WERI-Rb-1 (cell line): ENCODE data around the gene CLBA1.

Experiments
- DNase-seq: peaks from one replicate; pipeline ENCODE4 v3.0.0-alpha.2; 2020
- H3K27ac ChIP-seq: fragments of 250-450 bp; sonication (Bioruptor Pico); 2 replicates; pipeline ENCODE4 v1.5.1; 2020; ENCODE audit warnings: mild to moderate bottlenecking, moderate library complexity
- H3K27me3 ChIP-seq: fragments of 250-450 bp; sonication (Bioruptor Pico); 2 replicates; pipeline ENCODE4 v1.5.1; 2021; ENCODE audit warnings: mild to moderate bottlenecking, low read depth, moderate library complexity; ENCODE audit not compliant: insufficient read depth, severe bottlenecking
- H3K36me3 ChIP-seq: fragments of 250-450 bp; sonication (Bioruptor Pico); 2 replicates; pipeline ENCODE4 v1.5.1; 2020; ENCODE audit warnings: mild to moderate bottlenecking, moderate library complexity
- H3K4me3 ChIP-seq: 2 replicates; pipeline ENCODE4 v1.5.1; 2011; ENCODE audit warnings: low read depth, mild to moderate bottlenecking, control low read depth, low read length
- H3K9me3 ChIP-seq: fragments of 250-450 bp; sonication (Bioruptor Pico); 2 replicates; pipeline ENCODE4 v1.5.1; 2021; ENCODE audit warnings: mild to moderate bottlenecking, moderate library complexity; ENCODE audit not compliant: severe bottlenecking
- CTCF ChIP-seq: IDR thresholded peaks from 2 replicates; pipeline ENCODE4 v1.5.1; 2011; ENCODE audit warnings: low read depth, mild to moderate bottlenecking, control low read depth, inconsistent platforms, low read length

The CLBA1 gene

GRCh38 chr14:104973385-104974145 lies 12.0 kb upstream of the CLBA1 start:
- no peak overlapping the region for H3K27ac ChIP-seq
- peak; percentile 10 for DNase-seq

GRCh38 chr14:104974146-104974541 lies 11.4 kb upstream of the CLBA1 start:
- Histone ChIP-seq H3K4me3 (no peak overlapping the region), H3K27ac (no peak overlapping the region)
- no peak for TF ChIP-seq CTCF

More at GRCh38 chr14:104973385-104974145, 12.0 kb upstream of the CLBA1 start:
- Histone ChIP-seq H3K9me3 (no peaks in the 10 kb centered on the region), H3K4me3 (no peak overlapping the region), H3K27me3 (no peaks in the 10 kb centered on the region), H3K36me3 (no peaks in the 10 kb centered on the region)
- TF ChIP-seq CTCF: no peak

GRCh38 chr14:104974665-104975390 lies 10.8 kb upstream of the CLBA1 start:
- no peak for TF ChIP-seq CTCF
- Histone ChIP-seq H3K27me3 (no peaks in the 10 kb centered on the region), H3K4me3 (no peak overlapping the region), H3K9me3 (no peaks in the 10 kb centered on the region), H3K36me3 (no peaks in the 10 kb centered on the region), H3K27ac (no peak overlapping the region)
- no peak for DNase-seq

More at GRCh38 chr14:104974146-104974541, 11.4 kb upstream of the CLBA1 start:
- no peaks in the 10 kb centered on the region for H3K9me3 ChIP-seq
- no peaks in the 10 kb centered on the region for H3K36me3 ChIP-seq
- H3K27me3 ChIP-seq: no peaks in the 10 kb centered on the region
- peak; percentile 35 for DNase-seq

GRCh38 chr14:104975481-104976197 lies 9.9 kb upstream of the CLBA1 start:
- no peaks in the 10 kb centered on the region for H3K9me3 ChIP-seq
- no peak overlapping the region for H3K4me3 ChIP-seq
- H3K36me3 ChIP-seq: no peaks in the 10 kb centered on the region
- no peak overlapping the region for H3K27ac ChIP-seq
- peak; percentile 72 for TF ChIP-seq CTCF
- H3K27me3 ChIP-seq: no peaks in the 10 kb centered on the region
- peak; percentile 46 for DNase-seq

- peak; percentile 97 for TF ChIP-seq CTCF
- no peaks in the 10 kb centered on the region for H3K36me3 ChIP-seq
- peak; percentile 88 for DNase-seq
- no peak overlapping the region for H3K4me3 ChIP-seq
- no peak overlapping the region for H3K27ac ChIP-seq
- H3K27me3 ChIP-seq: no peaks in the 10 kb centered on the region
- H3K9me3 ChIP-seq: no peaks in the 10 kb centered on the region
Measured at GRCh38 chr14:104976198-104977007, 9.2 kb upstream of the CLBA1 start.
